GM19240 (cell line): Measurements from ENCODE around the gene SIRPB1.
"Not testable (repeated sequence)": the region's sequence is repeated elsewhere in the genome, so short reads cannot be mapped to it uniquely, and the experiment has no call there.

Experiments used
- DNase-seq: peaks from one replicate; pipeline ENCODE4 v3.0.0; 2011; ENCODE audit warnings: low spot score; ENCODE audit not compliant: insufficient read length

The SIRPB1 gene

DNA sequence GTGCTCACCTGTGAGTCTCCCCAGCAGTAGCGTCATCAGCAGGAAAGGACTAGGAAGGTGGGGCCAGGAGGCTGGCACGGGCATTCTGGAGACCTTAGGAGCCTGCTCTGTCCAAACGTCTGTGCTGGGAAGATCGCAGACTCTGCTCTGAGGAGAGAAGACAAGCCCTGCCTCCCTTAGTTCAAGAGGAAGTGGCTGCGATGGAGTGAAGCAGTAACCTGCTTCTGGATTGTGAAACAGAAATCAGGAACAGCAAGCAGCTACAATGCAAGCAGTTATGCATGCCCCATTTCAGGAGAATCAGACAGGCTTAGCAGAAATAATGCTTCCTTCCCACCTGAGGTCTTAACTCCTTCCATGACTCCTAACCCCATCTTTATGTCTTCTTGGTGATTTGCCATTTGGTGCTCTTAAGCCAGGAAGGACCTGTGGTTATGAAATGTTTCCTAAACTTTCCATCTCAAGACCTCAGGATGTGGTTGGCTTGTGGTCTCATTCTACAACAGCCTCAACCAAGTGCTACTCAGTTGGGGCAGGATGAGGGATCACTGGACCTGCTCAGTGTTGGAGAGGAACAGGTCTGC is at the start of gene SIRPB1:
Gene SIRPB1 (minus strand): TSS at position 149 of the 584 bp plus-strand sequence. CDS start 65 bp downstream, at position 84.
- DNase-seq, result no peak

GRCh38 chr20:1669304-1669703 is 49.5 kb upstream of the SIRPB1 start:
- DNase-seq, result no peak

GRCh38 chr20:1667502-1668085 is 47.8 kb upstream of the SIRPB1 start:
- DNase-seq, result no peak

GRCh38 chr20:1666802-1667201 is 47.0 kb upstream of the SIRPB1 start:
- DNase-seq, result no peak

DNA sequence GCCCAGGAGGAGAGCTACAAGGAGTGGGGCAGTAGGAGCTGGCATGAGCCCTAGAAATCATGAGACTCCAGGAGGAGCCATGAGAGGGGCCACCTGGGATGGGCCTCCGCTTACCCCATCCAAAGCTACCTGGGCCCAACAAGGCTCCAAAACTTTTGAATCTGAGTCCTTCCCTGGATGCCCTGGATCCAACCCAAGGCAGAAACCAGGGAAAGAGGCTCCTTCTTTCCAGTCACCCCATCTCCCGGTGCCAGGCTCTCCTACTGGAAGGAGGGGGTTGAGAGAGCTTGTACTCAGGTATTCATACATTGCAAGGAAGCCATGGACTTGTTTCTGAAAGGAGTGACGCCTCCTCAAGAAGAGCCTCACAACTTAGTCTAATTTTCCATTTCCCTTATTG is 45.5 kb upstream of the SIRPB1 start:
- no peak for DNase-seq

DNA sequence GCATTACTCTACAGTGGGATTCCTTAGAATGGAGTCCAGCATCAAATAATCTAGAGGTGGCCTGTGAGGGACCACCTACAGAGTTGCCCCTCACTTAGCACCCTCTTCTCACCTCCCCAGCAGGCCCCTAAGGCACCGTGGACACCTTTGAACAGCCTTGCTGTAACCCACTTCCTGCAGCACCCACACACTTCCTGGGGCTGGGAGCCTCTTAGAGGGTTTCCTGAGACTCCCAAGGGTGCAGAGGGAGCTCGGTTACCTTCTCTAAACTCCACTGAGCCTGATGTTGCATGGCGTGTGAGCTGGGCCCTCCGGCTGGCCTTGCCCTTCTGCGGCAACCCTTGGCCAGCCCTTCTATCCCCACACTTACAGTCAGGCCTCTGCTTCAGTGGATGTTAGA is 45.1 kb upstream of the SIRPB1 start:
- DNase-seq, result no peak

GRCh38 chr20:1663917-1664316 is 44.1 kb upstream of the SIRPB1 start:
- DNase-seq, result no peak

GRCh38 chr20:1661542-1662299 is 41.9 kb upstream of the SIRPB1 start:
- no peak for DNase-seq

- no peak for DNase-seq
Observed at GRCh38 chr20:1660246-1660645, 40.4 kb upstream of the SIRPB1 start.

GRCh38 chr20:1657556-1658334 is 37.9 kb upstream of the SIRPB1 start, which contains the start of gene SIRPG:
Gene SIRPG (minus strand): TSS chr20:1657779. CDS start chr20:1657714, 65 bp downstream.
- no peak for DNase-seq

GRCh38 chr20:1656844-1657243 is 37.0 kb upstream of the SIRPB1 start:
- no peak for DNase-seq

- no peak for DNase-seq
Observed at GRCh38 chr20:1654996-1655395, 35.2 kb upstream of the SIRPB1 start.

- DNase-seq, result no peak
Observed at GRCh38 chr20:1652960-1653359, 33.2 kb upstream of the SIRPB1 start.

DNA sequence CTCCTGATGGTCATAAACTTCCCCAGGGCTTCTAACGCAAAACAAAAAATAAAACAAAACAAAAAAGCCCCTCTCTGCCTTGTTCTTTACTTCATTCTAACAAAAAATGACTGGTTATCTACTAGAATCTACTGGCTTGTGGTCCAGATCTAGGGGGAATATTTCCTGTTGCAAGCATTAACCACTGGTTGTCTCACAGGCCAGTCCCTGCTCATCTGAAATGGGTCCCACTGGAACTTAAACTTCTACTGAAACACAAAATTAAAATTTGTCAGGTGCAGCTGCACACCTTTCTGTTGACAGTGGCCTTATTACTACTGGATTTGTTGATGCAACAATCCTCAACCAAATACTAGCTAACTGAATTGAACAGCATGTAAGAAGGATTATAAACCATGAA is 32.3 kb upstream of the SIRPB1 start:
- DNase-seq, result no peak

DNA sequence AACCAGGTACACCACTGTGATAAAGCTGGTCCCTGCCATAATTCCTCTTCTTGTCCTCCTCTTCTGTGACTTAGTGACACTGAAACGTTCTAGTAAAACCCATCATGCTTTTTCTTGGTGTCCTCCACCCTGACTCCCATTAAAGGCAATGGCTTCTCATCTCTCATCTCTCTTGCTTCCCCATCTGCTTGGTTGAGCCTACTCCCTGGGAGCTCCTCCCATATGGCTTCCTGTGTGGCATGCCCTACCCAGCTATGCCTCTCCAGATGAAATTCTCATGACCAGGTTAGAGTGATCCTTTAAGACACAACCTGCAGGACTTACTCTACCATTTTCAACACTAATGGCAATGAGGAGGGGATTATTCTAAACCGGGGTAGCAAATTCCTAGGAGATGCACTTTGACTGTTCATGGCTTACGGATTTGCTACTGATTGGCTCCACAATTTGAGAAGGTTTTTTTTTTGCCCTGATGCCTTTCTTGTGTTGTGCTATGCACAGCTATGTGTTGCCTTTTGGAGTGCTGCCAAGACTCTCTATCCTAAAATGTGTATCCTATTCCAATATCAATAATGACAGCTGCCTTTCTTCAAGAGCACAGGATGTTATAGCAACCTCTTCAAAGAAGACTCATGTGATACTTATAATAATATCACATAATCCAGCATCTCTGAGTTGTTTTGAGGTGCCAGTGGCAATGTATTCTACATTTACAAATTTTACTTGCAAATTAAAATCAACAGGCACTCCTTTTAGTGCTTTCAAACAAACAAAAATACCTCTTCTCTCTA is 31.7 kb upstream of the SIRPB1 start:
- DNase-seq, result no peak

GRCh38 chr20:1648101-1648500 is 28.3 kb upstream of the SIRPB1 start:
- no peak for DNase-seq

GRCh38 chr20:1646975-1647431 is 27.2 kb upstream of the SIRPB1 start:
- no peak for DNase-seq

GRCh38 chr20:1644101-1644962 is 24.5 kb upstream of the SIRPB1 start:
- no peak for DNase-seq

DNA sequence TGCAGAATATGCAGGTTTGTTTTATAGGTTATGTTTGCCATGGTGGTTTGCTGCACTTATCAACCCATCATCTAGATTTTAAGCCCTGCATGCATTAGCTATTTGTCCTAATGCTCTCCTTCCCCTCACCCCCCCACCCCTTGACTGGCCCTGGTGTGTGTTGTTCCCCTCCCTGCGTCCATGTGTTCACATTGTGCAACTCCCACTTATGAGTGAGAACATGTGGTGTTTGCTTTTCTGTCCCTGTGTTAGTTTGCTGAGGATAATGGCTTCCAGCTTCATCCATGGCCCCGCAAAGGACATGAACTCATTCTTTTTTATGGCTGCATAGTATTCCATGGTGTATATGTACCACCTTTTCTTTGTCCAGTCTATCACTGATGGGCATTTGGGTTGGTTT is 18.8 kb upstream of the SIRPB1 start:
- DNase-seq, result not testable (repeated sequence)

DNA sequence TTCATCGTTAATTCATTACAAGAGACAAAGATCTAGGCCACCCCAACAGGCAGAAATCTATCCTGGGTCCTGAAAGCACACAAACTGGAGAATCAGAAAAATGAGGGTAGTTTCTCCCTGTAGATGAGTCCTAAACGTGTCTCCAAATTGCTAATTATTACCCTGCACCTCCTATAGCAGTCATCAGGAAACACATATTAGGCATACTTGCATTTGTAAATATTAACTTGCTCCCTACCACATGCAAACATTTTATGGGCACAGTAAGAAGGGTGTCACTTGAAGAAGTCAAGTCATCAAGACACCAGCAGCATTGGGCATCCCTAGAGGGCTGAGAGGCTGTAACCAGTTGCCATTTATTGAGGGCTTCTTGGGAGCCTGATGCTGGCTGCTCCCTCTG is 17.9 kb upstream of the SIRPB1 start:
- DNase-seq, result no peak
